Neural crest cell (in vitro differentiated cells): ENCODE measurements around the gene USF1. TPM values are rescaled to one million over a fixed set of nuclear protein-coding genes. Genes with fewer than 3 reads are reported as not detected.
"Not testable (repeated sequence)": the region's sequence is repeated elsewhere in the genome, so short reads cannot be mapped to it uniquely, and the experiment has no call there.

Experiments
- DNase-seq: peaks from one replicate; pipeline ENCODE4 v3.0.0; 2021; ENCODE audit warnings: low read depth, mixed read lengths, low spot score
- H3K27ac Mint-ChIP-seq: one replicate; pipeline ENCODE4 v1.8.0; 2021; ENCODE audit warnings: mild to moderate bottlenecking, mixed read lengths; ENCODE audit not compliant: unreplicated experiment
- H3K27me3 Mint-ChIP-seq: 2 replicates; pipeline ENCODE4 v1.8.0; 2021; ENCODE audit warnings: low read depth, mild to moderate bottlenecking, mixed read lengths
- H3K36me3 Mint-ChIP-seq: 2 replicates; pipeline ENCODE4 v1.8.0; 2021; ENCODE audit warnings: low read depth, mild to moderate bottlenecking, mixed read lengths
- H3K4me1 Mint-ChIP-seq: 2 replicates; pipeline ENCODE4 v1.8.0; 2021; ENCODE audit warnings: mixed read lengths
- H3K4me3 Mint-ChIP-seq: one replicate; pipeline ENCODE4 v1.8.0; 2021; ENCODE audit warnings: mild to moderate bottlenecking, mixed read lengths
- H3K9me3 Mint-ChIP-seq: 2 replicates; pipeline ENCODE4 v1.8.0; 2021; ENCODE audit warnings: mixed read lengths
- CTCF ChIP-seq: fragments of 200-600 bp; sonication (generic); conservative IDR thresholded peaks from 2 replicates; pipeline ENCODE4 v1.5.0; 2021; ENCODE audit warnings: antibody characterized with exemption, mild to moderate bottlenecking
- total RNA-seq: library from RNA; stranded (reverse); gene quantifications from 2 replicates; pipeline ENCODE4 v1.2.1, GENCODE V29; 2021

Gene USF1
- total RNA-seq, 1 donor from 2014 or later = 87.7 TPM

- no peak for DNase-seq
- no peak overlapping the region for H3K27ac Mint-ChIP-seq
- H3K4me3 Mint-ChIP-seq = no peak overlapping the region
- H3K27me3 Mint-ChIP-seq = no peaks in the 10 kb centered on the region
- H3K36me3 Mint-ChIP-seq = no peaks in the 10 kb centered on the region
- no peaks in the 10 kb centered on the region for H3K4me1 Mint-ChIP-seq
- no peak for TF ChIP-seq CTCF
- H3K9me3 Mint-ChIP-seq = no peaks in the 10 kb centered on the region
Measured at GRCh38 chr1:161000736-161001480, 44.9 kb downstream of the USF1 start.

- no peak overlapping the region for H3K27ac Mint-ChIP-seq
- H3K9me3 Mint-ChIP-seq = no peaks in the 10 kb centered on the region
- H3K27me3 Mint-ChIP-seq = no peaks in the 10 kb centered on the region
- TF ChIP-seq CTCF = no peak
- no peak overlapping the region for H3K4me3 Mint-ChIP-seq
- no peaks in the 10 kb centered on the region for H3K4me1 Mint-ChIP-seq
- DNase-seq = no peak
- no peaks in the 10 kb centered on the region for H3K36me3 Mint-ChIP-seq
Measured at GRCh38 chr1:160999376-160999775, 46.4 kb downstream of the USF1 start.

- no peak overlapping the region for H3K27ac Mint-ChIP-seq
- no peaks in the 10 kb centered on the region for H3K9me3 Mint-ChIP-seq
- peak; percentile 36 for DNase-seq
- no peak overlapping the region for H3K4me3 Mint-ChIP-seq
- no peaks in the 10 kb centered on the region for H3K27me3 Mint-ChIP-seq
- peak; percentile 64 for TF ChIP-seq CTCF
- no peaks in the 10 kb centered on the region for H3K4me1 Mint-ChIP-seq
- H3K36me3 Mint-ChIP-seq = no peaks in the 10 kb centered on the region
Measured at GRCh38 chr1:160997323-160998038, 48.3 kb downstream of the USF1 start.

- Mint-ChIP-seq H3K27me3 (no peaks in the 10 kb centered on the region), H3K4me1 (no peaks in the 10 kb centered on the region), H3K9me3 (no peaks in the 10 kb centered on the region), H3K27ac (no peak overlapping the region), H3K36me3 (no peaks in the 10 kb centered on the region), H3K4me3 (no peak overlapping the region)
- no peak for TF ChIP-seq CTCF
- no peak for DNase-seq
Measured at GRCh38 chr1:160996178-160996577, 49.6 kb downstream of the USF1 start.

- H3K27ac Mint-ChIP-seq = no peak overlapping the region
- no peaks in the 10 kb centered on the region for H3K36me3 Mint-ChIP-seq
- no peaks in the 10 kb centered on the region for H3K27me3 Mint-ChIP-seq
- H3K9me3 Mint-ChIP-seq = no peaks in the 10 kb centered on the region
- peak; percentile 52 for TF ChIP-seq CTCF
- no peaks in the 10 kb centered on the region for H3K4me1 Mint-ChIP-seq
- H3K4me3 Mint-ChIP-seq = no peak overlapping the region
- DNase-seq = no peak
Measured at GRCh38 chr1:160993544-160994193, 52.1 kb downstream of the USF1 start.

- H3K4me3 Mint-ChIP-seq, H3K27me3 Mint-ChIP-seq, H3K9me3 Mint-ChIP-seq, H3K36me3 Mint-ChIP-seq, H3K4me1 Mint-ChIP-seq, DNase-seq, H3K27ac Mint-ChIP-seq: not testable (repeated sequence)
Measured at GRCh38 chr1:160992036-160992435, 53.7 kb downstream of the USF1 start.
